ENCODE results near the gene SPON2.

Gene SPON2

GRCh38 chr4:1208970-1209704, 36.8 kb upstream of the SPON2 start:
- in situ Hi-C loops (cut with MboI; ENCODE audit: low sequenced_read_pairs), result no loop called here

DNA sequence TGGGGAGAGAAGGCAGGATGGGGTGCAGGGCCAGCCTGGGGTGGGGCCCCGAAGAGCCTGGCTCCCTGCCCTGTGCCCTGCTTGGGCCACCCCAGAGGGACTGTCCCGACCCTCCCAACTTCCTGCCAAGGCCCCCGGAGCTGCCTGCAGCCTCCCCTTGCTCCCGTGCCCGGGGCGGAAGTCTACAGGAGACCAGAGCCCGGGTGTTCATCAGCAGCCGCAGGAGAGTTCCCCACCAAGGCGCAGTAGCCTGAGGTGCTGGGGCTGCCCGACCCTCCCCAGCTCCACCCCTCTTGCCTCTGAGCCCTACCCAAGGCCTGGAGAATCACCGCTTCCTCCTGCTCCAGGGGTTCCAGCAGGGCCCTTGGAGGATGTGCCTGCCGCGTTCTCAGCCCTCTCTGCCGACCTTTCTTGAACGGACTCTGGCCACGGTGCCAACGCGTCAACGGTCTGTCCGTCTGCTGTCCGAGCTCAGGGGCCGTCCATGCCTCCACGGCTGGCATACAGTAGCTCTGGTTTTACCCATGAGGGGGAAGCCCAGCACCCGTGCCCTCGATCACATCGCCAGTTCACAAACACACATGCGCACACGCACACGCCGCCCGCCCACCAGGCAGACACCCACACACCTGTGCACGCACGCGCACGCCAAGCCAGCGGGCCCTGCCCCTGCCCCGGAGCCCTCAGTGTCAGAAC, 36.0 kb upstream of the SPON2 start:
- in situ Hi-C loops (cut with MboI; ENCODE audit: low sequenced_read_pairs), result no loop called here

DNA sequence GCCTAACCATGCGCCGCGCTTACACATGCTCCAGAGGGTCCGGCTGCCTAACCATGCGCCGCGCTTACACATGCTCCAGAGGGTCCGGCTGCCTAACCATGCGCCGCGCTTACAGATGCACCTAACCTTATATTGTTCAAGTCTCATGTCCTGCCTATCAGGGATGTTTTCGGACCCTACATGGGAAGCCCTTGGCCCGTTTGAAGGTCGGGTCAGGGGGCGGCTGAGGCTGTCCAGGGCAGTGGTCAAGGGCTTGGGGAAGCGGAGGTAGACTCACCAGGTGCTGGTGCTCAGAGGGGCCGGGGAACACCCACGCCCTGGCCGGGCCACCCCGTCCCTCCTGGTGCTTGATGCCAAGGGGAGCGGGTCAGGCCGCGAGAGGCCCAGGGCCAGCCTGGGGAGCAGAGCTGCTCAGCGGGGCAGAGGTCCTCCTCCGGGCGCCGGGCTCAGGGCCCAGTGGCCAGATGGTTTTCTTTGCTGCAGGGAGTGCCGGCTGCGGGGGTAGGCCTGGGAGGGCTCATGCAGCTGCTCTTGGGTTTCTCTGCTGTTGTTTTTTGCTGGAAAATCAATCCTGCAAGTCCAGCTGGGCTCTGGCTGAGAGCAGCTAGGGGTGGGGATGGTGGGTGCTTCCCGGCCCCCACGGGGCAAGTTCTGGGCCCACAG, 35.4 kb upstream of the SPON2 start:
- in situ Hi-C loops (cut with MboI; ENCODE audit: low sequenced_read_pairs), result no loop called here

GRCh38 chr4:1207157-1207470, 34.7 kb upstream of the SPON2 start:
- in situ Hi-C loops (cut with MboI; ENCODE audit: low sequenced_read_pairs), result no loop called here

- in situ Hi-C loops (cut with MboI; ENCODE audit: low sequenced_read_pairs), result no loop called here
Observed at GRCh38 chr4:1206299-1207156, 34.1 kb upstream of the SPON2 start.

GRCh38 chr4:1205586-1206298, 33.4 kb upstream of the SPON2 start:
- in situ Hi-C loops (cut with MboI; ENCODE audit: low sequenced_read_pairs), result no loop called here

DNA sequence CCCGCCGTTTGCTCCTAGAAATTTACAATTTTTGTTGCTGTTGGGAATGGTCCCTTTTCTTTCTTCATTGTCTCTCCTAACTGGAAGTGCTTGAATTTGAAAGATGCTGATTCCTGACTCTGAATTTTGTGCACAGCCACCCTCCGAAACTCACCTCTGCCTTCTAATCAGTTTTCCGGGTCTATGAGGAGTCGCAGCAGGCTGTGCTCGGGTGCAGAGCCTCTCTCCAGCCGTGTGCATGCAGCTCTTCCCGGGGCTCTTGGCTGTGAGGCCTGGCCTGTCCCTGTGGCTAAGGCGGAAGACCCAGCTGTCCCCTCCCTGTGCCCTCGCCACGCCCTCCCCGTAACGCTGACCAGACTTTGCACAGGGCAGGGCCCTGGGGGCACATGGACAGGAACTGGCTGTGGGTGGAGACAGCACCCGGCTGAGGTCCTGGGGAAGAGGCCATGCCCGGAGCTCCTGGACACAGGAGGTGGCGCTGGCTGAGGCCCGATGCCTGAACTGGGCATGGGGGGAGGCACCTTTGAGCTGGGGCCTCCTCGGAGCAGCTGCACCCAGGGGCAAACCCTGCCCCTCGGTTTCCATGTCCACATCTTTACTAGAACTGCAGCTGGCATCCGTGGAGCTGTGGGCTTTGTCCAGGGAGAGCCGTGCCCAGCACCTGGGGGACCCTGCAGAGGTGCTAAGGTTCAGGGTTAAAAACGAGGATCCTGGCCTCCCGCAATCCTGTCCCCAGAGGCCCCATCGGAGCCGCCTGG, 32.6 kb upstream of the SPON2 start:
- in situ Hi-C loops (cut with MboI; ENCODE audit: low sequenced_read_pairs), result no loop called here

GRCh38 chr4:1204286-1204827, 32.0 kb upstream of the SPON2 start:
- in situ Hi-C loops (cut with MboI; ENCODE audit: low sequenced_read_pairs), result no loop called here

DNA sequence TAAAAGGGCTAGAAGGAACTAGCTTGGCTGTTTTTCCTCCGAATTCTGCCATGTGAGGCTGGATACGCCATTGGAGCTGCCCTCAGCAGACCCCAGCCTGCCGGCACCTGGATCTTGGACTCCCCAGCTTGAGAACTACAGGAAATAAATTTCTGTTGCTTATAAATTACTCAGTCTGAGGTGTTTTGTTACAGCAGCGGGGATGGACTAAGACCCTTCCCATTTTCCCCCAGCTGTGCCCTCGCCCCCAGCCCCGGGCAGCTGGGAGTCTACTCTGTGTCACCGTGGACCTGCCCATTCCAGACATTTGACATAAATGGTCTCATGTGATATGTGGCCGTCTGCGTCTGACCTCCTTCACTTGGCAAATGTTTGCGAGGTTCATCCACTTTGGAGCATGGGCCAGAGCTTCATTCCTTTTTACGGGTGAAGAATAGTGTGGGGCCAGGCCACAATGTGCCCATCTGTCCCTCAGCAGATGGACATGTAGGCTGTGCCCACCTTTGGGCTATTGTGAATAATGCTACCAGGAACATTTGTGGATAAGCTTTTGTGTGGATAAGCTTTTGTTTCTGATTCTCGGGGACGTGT, 30.7 kb upstream of the SPON2 start:
- in situ Hi-C loops (cut with MboI; ENCODE audit: low sequenced_read_pairs), result no loop called here

DNA sequence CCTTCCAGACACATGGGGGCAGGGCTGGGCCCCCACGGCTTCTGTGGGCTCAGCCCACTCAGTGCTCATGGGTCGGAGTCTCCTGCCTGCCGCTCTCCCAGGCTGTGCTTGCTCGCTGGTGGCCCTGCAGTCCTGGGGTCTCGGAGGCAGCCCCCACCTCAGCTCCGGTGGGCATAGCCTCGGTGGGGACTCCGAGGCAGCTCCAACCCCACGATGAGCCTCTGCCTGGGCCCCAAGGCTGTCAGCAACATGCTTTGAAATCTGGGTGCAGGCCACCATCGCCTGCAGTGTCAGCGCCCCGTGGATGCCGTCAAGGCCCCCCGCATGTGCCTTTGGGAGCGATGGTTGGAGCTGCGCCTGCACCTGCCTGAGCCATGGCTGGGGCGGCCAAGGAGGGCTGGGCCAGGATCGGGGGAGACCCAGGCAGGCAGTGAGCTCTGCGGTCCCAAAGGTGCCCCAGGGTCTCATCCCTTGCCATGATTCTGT, 30.2 kb upstream of the SPON2 start:
- in situ Hi-C loops (cut with MboI; ENCODE audit: low sequenced_read_pairs), result no loop called here

- in situ Hi-C loops (cut with MboI; ENCODE audit: low sequenced_read_pairs), result no loop called here
Observed at GRCh38 chr4:1201851-1202525, 29.6 kb upstream of the SPON2 start.

DNA sequence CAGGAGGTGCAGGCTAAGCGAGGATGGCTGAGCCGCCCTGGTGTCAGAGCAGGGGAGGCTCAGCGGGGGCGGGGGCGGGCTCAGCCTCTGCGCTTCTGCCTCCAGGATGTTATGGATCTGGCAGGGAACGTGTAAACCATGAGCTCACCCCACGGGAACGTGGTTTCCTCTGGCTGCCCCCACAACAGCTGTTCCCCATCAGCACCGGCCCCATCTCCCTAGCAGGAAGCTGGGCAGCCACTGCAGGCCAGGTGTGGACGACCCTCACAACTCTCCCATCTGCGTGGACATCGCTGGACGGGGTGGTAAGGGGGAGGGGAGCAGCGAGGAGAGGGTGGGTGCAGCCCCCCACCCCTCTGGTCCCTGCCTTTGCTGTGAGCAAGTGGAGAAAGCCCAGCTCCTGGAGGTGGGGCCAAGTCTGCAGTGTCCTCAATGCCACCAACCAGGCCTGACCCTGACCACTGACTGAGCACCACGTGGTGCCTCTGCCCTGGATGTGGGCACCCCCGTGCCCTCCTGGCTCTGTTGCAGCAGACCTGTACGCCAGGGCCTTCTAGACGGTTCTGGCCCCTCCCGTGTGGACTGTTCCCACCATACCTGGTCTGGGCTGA, 28.1 kb upstream of the SPON2 start:
- in situ Hi-C loops (cut with MboI; ENCODE audit: low sequenced_read_pairs), result no loop called here

- in situ Hi-C loops (cut with MboI; ENCODE audit: low sequenced_read_pairs), result no loop called here
Observed at GRCh38 chr4:1199556-1200331, 27.4 kb upstream of the SPON2 start.

- in situ Hi-C loops (cut with MboI; ENCODE audit: low sequenced_read_pairs), result no loop called here
Observed at GRCh38 chr4:1198098-1198844, 25.9 kb upstream of the SPON2 start.

GRCh38 chr4:1196421-1197183, 24.2 kb upstream of the SPON2 start:
- in situ Hi-C loops (cut with MboI; ENCODE audit: low sequenced_read_pairs), result no loop called here

DNA sequence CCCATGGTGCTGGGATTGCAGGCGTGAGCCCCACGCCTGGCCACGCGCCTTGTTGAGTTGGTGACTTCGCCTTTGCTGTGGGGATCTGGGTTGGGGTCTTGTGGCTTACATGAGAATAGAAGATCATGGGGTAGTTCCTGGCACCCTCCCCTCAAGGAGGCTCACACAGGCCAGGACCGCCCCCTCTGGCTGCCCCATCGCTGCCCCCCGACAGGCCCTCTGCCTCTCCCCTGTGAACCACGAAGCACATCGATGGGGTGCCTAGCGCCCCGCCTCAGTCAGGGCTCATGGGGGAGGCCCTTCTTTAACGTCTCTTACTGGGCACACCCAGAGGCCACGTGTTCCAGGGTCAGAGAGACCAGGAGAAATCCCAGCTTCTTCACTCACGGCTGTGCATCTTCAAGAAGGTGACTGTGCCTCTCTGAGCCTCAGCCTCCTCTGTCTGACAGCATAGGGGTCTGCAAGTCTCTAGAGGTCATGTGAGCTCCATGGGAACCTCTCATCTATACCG, 23.6 kb upstream of the SPON2 start:
- in situ Hi-C loops (cut with MboI; ENCODE audit: low sequenced_read_pairs), result no loop called here

Data from HL-60/S4 treated with phorbol 12-myristate 13-acetate at 8.2 ng/mL for 4 days and 3 days (cell line).